Activated CD4-positive, alpha-beta memory T cell treated with anti-CD3 and anti-CD28 coated beads, Interleukin-2, amount 10 ng/mL, durations not matched to agents 7 days and 5 days (primary cell): Measurements from ENCODE around the gene ERGIC3. TPM values are rescaled to one million over a fixed set of nuclear protein-coding genes. Genes with fewer than 3 reads are reported as not detected.
A peak's percentile ranks its signal among the peaks of the same experiment; 100 is the strongest.

Experiments
- CTCF ChIA-PET: fragments of 350-600 bp; sonication (Branson Sonifier 250); formaldehyde crosslinking; loops from one replicate; lab custom pipeline; 2021; ENCODE audit warnings: antibody characterized with exemption, inconsistent platforms; lab: Charles Lee
- POLR2A ChIA-PET: fragments of 350-600 bp; sonication (Branson Sonifier 250); formaldehyde crosslinking; loops from one replicate; lab custom pipeline; 2021; ENCODE audit warnings: antibody characterized with exemption; lab: Charles Lee
- DNase-seq: peaks from one replicate; pipeline ENCODE4 v3.0.0-alpha.2; 2020
- H3K27ac Mint-ChIP-seq: one replicate; pipeline ENCODE4 v1.8.0; 2021; ENCODE audit warnings: mild to moderate bottlenecking, mixed read lengths
- H3K27me3 Mint-ChIP-seq: one replicate; pipeline ENCODE4 v1.8.0; 2021; ENCODE audit warnings: mixed read lengths
- H3K36me3 Mint-ChIP-seq: one replicate; pipeline ENCODE4 v1.8.0; 2021; ENCODE audit warnings: low read depth, mixed read lengths
- H3K4me1 Mint-ChIP-seq: one replicate; pipeline ENCODE4 v1.8.0; 2021; ENCODE audit warnings: mixed read lengths
- H3K4me3 Mint-ChIP-seq: one replicate; pipeline ENCODE4 v1.8.0; 2021; ENCODE audit warnings: mild to moderate bottlenecking, mixed read lengths
- H3K9me3 Mint-ChIP-seq: one replicate; pipeline ENCODE4 v1.8.0; 2021; ENCODE audit warnings: mixed read lengths
- total RNA-seq, 2 experiments: library from RNA; stranded (reverse); gene quantifications; one replicate each; pipeline ENCODE4 v1.2.3, GENCODE V29; 2021

The ERGIC3 gene
- total RNA-seq, 2 experiments from 2014 or later: 126 TPM

GRCh38 chr20:35592339-35592974, 50.6 kb downstream of the ERGIC3 start:
- Mint-ChIP-seq H3K9me3 (no peaks in the 10 kb centered on the region), H3K27ac (no peak overlapping the region), H3K36me3 (no peaks in the 10 kb centered on the region), H3K27me3 (peaks cover 15% of the 10 kb centered on the region), H3K4me3 (no peak overlapping the region), H3K4me1 (no peaks in the 10 kb centered on the region)
- no peak for DNase-seq
- ChIA-PET CTCF (interaction anchor here (0.7 kb wide), 1 partner anchor 22 kb away, joined by 3 read pairs; no protein-coding TSS in a partner anchor), POLR2A (interaction anchor here (0.7 kb wide), 1 partner anchor 925 kb away, joined by 3 read pairs; no protein-coding TSS in a partner anchor)

- no peak overlapping the region for H3K27ac Mint-ChIP-seq
- ChIA-PET POLR2A (interaction anchor here (1.9 kb wide), 1 partner anchor 20 kb away, joined by 6 read pairs; the partner anchor contains the start of gene SPAG4), CTCF (interaction anchor here (0.7 kb wide), 1 partner anchor 372 kb away, joined by 3 read pairs; no protein-coding TSS in a partner anchor)
- H3K4me3 Mint-ChIP-seq: no peak overlapping the region
- H3K36me3 Mint-ChIP-seq: no peaks in the 10 kb centered on the region
- DNase-seq: no peak
- H3K4me1 Mint-ChIP-seq: no peaks in the 10 kb centered on the region
- peaks cover 40% of the 10 kb centered on the region for H3K27me3 Mint-ChIP-seq
- H3K9me3 Mint-ChIP-seq: no peaks in the 10 kb centered on the region
Observed at GRCh38 chr20:35595456-35595855, 53.6 kb downstream of the ERGIC3 start.

- DNase-seq: no peak
- no peak overlapping the region for H3K27ac Mint-ChIP-seq
- ChIA-PET CTCF (interaction anchor here (0.7 kb wide), 1 partner anchor 372 kb away, joined by 3 read pairs; no protein-coding TSS in a partner anchor), POLR2A (interaction anchor here (1.9 kb wide), 1 partner anchor 19 kb away, joined by 6 read pairs; the partner anchor contains the start of gene SPAG4)
- H3K36me3 Mint-ChIP-seq: no peaks in the 10 kb centered on the region
- peaks cover 2% of the 10 kb centered on the region for H3K4me1 Mint-ChIP-seq
- H3K4me3 Mint-ChIP-seq: no peak overlapping the region
- no peaks in the 10 kb centered on the region for H3K9me3 Mint-ChIP-seq
- H3K27me3 Mint-ChIP-seq: peaks cover 44% of the 10 kb centered on the region
Observed at GRCh38 chr20:35595901-35596300, 54.0 kb downstream of the ERGIC3 start.

GRCh38 chr20:35597186-35597585, 55.3 kb downstream of the ERGIC3 start:
- CTCF ChIA-PET: interaction anchor here (0.6 kb wide), 1 partner anchor 532 kb away, joined by 4 read pairs; no protein-coding TSS in a partner anchor
- H3K27me3 Mint-ChIP-seq: peaks cover 53% of the 10 kb centered on the region

GRCh38 chr20:35598476-35598875, 56.6 kb downstream of the ERGIC3 start:
- peaks cover 8% of the 10 kb centered on the region for H3K4me1 Mint-ChIP-seq
- H3K36me3 Mint-ChIP-seq: no peaks in the 10 kb centered on the region
- ChIA-PET POLR2A (no interaction called here), CTCF (interaction anchor here (1.1 kb wide), 1 partner anchor 352 kb away, joined by 3 read pairs; no protein-coding TSS in a partner anchor)
- no peak for DNase-seq
- H3K4me3 Mint-ChIP-seq: no peak overlapping the region
- no peaks in the 10 kb centered on the region for H3K9me3 Mint-ChIP-seq
- H3K27me3 Mint-ChIP-seq: peaks cover 59% of the 10 kb centered on the region
- H3K27ac Mint-ChIP-seq: no peak overlapping the region

More at GRCh38 chr20:35597186-35597585, 55.3 kb downstream of the ERGIC3 start:
- Mint-ChIP-seq H3K4me1 (peaks cover 8% of the 10 kb centered on the region), H3K27ac (no peak overlapping the region), H3K36me3 (no peaks in the 10 kb centered on the region), H3K4me3 (no peak overlapping the region), H3K9me3 (no peaks in the 10 kb centered on the region)
- DNase-seq: no peak
- POLR2A ChIA-PET: interaction anchor here (1.9 kb wide), 1 partner anchor 18 kb away, joined by 6 read pairs; the partner anchor contains the start of gene SPAG4

GRCh38 chr20:35598899-35599775, 57.3 kb downstream of the ERGIC3 start:
- Mint-ChIP-seq H3K4me3 (no peak overlapping the region), H3K9me3 (no peaks in the 10 kb centered on the region), H3K36me3 (no peaks in the 10 kb centered on the region), H3K4me1 (peaks cover 8% of the 10 kb centered on the region), H3K27ac (no peak overlapping the region), H3K27me3 (peaks cover 60% of the 10 kb centered on the region)
- CTCF ChIA-PET: interaction anchor here (1.1 kb wide), 1 partner anchor 351 kb away, joined by 3 read pairs; no protein-coding TSS in a partner anchor
- no peak for DNase-seq
- POLR2A ChIA-PET: no interaction called here

- no peak for DNase-seq
- H3K4me1 Mint-ChIP-seq: peaks cover 8% of the 10 kb centered on the region
- H3K36me3 Mint-ChIP-seq: no peaks in the 10 kb centered on the region
- ChIA-PET POLR2A (interaction anchor here (3.7 kb wide), 1 partner anchor 64 kb away, joined by 11 read pairs; no protein-coding TSS in a partner anchor), CTCF (interaction anchor here (3.9 kb wide), 1 partner anchor 16 kb away, joined by 23 read pairs; the partner anchor contains the start of gene SPAG4)
- H3K9me3 Mint-ChIP-seq: no peaks in the 10 kb centered on the region
- peaks cover 57% of the 10 kb centered on the region for H3K27me3 Mint-ChIP-seq
- no peak overlapping the region for H3K27ac Mint-ChIP-seq
- no peak overlapping the region for H3K4me3 Mint-ChIP-seq
Observed at GRCh38 chr20:35599776-35600120, 57.9 kb downstream of the ERGIC3 start.

- CTCF ChIA-PET: interaction anchor here (1.0 to 3.9 kb wide), 12 partner anchors 11 to 354 kb away, joined by 3 to 23 read pairs (median 4); partner anchors contain the start of genes SCAND1 and SPAG4
- Mint-ChIP-seq H3K27ac (no peak overlapping the region), H3K4me1 (peaks cover 8% of the 10 kb centered on the region), H3K36me3 (no peaks in the 10 kb centered on the region), H3K27me3 (peaks cover 57% of the 10 kb centered on the region), H3K4me3 (no peak overlapping the region), H3K9me3 (no peaks in the 10 kb centered on the region)
- POLR2A ChIA-PET: interaction anchor here (0.7 to 3.7 kb wide), 5 partner anchors 15 to 142 kb away, joined by 3 to 11 read pairs (median 6); partner anchors contain the start of genes RBM39 and SPAG4
- no peak for DNase-seq
Observed at GRCh38 chr20:35600176-35600992, 58.5 kb downstream of the ERGIC3 start.

GRCh38 chr20:35600993-35601973, 59.4 kb downstream of the ERGIC3 start:
- H3K27me3 Mint-ChIP-seq: peaks cover 57% of the 10 kb centered on the region
- ChIA-PET CTCF (interaction anchor here (0.5 to 3.9 kb wide), 21 partner anchors 10 to 392 kb away, joined by 3 to 23 read pairs (median 5); partner anchors contain the start of genes NFS1, ROMO1, SCAND1 and SPAG4), POLR2A (interaction anchor here (0.7 to 3.7 kb wide), 6 partner anchors 14 to 141 kb away, joined by 3 to 11 read pairs (median 5); partner anchors contain the start of genes RBM39 and SPAG4)
- DNase-seq: peak; percentile 82
- no peak overlapping the region for H3K27ac Mint-ChIP-seq
- H3K4me3 Mint-ChIP-seq: peak overlapping the region; percentile 60
- peaks cover 8% of the 10 kb centered on the region for H3K4me1 Mint-ChIP-seq
- no peaks in the 10 kb centered on the region for H3K36me3 Mint-ChIP-seq
- H3K9me3 Mint-ChIP-seq: no peaks in the 10 kb centered on the region

GRCh38 chr20:35601990-35602389, 60.1 kb downstream of the ERGIC3 start:
- Mint-ChIP-seq H3K9me3 (no peaks in the 10 kb centered on the region), H3K27ac (no peak overlapping the region), H3K27me3 (peaks cover 52% of the 10 kb centered on the region), H3K4me3 (no peak overlapping the region), H3K36me3 (no peaks in the 10 kb centered on the region), H3K4me1 (peaks cover 8% of the 10 kb centered on the region)
- ChIA-PET CTCF (interaction anchor here (0.9 to 3.9 kb wide), 14 partner anchors 10 to 391 kb away, joined by 3 to 23 read pairs (median 6); partner anchors contain the start of genes SCAND1 and SPAG4), POLR2A (interaction anchor here (1.0 to 3.7 kb wide), 3 partner anchors 13 to 102 kb away, joined by 3 to 11 read pairs (median 10); partner anchors contain the start of gene SPAG4)
- no peak for DNase-seq
